ENCODE data around the gene SMAD1. TPM values are rescaled to one million over a fixed set of nuclear protein-coding genes. Genes with fewer than 3 reads are reported as not detected.

The SMAD1 gene
- total RNA-seq, result 57.2 and 93.5 TPM in 2 replicates

GRCh38 chr4:145481164-145481941 lies at the start of gene SMAD1:
Gene SMAD1 (plus strand): TSS chr4:145481853. CDS start chr4:145514614, 32,761 bp downstream.

Other genes with a start within 250 kb of the SMAD1 start
- gene MMAA, start 137.5 kb downstream of the SMAD1 start, total RNA-seq, result 2.7 and 3.2 TPM in 2 replicates
- not detected in 2 replicates for gene C4orf51, start 198.3 kb downstream of the SMAD1 start, total RNA-seq